GM13977 (cell line): ENCODE measurements around the gene FTO.

Source experiments
- DNase-seq: peaks from one replicate; pipeline ENCODE4 v3.0.0; 2012; ENCODE audit warnings: low spot score
- in situ Hi-C: fragments of 300-500 bp; cut with MboI; formaldehyde crosslinking; loops from one replicate; pipeline ENCODE4 v1.12.0; 2022; ENCODE audit warnings: low sequenced_read_pairs, low pct_unique_long_range_greater_than_20kb, mixed read lengths, inconsistent platforms; ENCODE audit not compliant: unreplicated experiment
- TF ChIP-seq, protein P1 (sequence below): IDR thresholded peaks from 2 replicates; pipeline ENCODE4 v1.5.1; 2012; ENCODE audit warnings: mild to moderate bottlenecking, control low read depth; ENCODE audit not compliant: insufficient read depth; ENCODE audit errors: extremely low read depth, missing control alignments

FTO gene

DNA sequence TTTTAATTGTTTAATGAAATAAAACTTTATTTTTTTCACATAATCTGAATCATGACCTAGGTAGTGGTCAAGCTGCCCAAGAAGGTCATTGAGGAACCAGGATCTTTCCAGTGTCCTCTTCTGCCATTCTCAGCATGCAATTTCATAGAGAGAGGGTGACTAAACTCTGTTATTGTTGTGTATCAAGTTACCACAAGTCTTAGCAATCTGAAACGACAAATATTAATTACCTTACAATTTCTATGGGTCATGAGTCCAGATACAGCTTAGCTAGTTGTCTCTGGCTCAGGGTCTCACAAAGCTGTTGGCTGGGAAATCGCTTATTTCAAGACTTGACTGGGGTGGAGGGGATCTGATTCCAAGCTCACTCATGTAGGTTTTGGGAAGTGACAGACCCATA, 37.6 kb downstream of the FTO start:
- TF ChIP-seq, protein P1, sequence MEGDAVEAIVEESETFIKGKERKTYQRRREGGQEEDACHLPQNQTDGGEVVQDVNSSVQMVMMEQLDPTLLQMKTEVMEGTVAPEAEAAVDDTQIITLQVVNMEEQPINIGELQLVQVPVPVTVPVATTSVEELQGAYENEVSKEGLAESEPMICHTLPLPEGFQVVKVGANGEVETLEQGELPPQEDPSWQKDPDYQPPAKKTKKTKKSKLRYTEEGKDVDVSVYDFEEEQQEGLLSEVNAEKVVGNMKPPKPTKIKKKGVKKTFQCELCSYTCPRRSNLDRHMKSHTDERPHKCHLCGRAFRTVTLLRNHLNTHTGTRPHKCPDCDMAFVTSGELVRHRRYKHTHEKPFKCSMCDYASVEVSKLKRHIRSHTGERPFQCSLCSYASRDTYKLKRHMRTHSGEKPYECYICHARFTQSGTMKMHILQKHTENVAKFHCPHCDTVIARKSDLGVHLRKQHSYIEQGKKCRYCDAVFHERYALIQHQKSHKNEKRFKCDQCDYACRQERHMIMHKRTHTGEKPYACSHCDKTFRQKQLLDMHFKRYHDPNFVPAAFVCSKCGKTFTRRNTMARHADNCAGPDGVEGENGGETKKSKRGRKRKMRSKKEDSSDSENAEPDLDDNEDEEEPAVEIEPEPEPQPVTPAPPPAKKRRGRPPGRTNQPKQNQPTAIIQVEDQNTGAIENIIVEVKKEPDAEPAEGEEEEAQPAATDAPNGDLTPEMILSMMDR = no peak
- DNase-seq = no peak
- in situ Hi-C loops = no loop called here

GRCh38 chr16:53743149-53743566, 39.2 kb downstream of the FTO start:
- DNase-seq = no peak
- in situ Hi-C loops = no loop called here
- TF ChIP-seq, protein P1 = peak; percentile 63

DNA sequence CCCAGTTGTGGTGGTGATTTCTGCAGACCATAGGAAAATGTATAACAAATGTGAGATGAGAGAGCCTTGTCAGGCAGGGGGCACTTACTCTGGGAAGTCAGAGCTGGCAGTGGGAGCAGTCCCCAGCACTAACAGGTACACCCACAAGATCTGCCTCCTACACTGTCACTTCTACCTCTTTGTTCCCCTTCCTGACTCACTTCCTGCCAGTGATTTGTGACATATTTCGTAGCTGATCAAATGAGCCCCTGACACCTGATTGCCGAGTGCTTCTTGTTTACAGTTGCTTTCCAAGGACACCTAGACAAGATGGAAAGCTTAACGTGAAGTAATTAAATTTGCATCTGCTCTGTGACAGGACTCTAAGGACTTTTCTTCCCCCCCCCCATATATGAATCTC, 40.5 kb downstream of the FTO start:
- TF ChIP-seq, protein P1 = no peak
- in situ Hi-C loops = no loop called here
- peak; percentile 16 for DNase-seq

- TF ChIP-seq, protein P1 = no peak
- in situ Hi-C loops = no loop called here
- no peak for DNase-seq
Observed at GRCh38 chr16:53745086-53745485, 41.1 kb downstream of the FTO start.

GRCh38 chr16:53745753-53746266, 41.9 kb downstream of the FTO start:
- in situ Hi-C loops = no loop called here

GRCh38 chr16:53752560-53752959, 48.6 kb downstream of the FTO start:
- in situ Hi-C loops = no loop called here
- TF ChIP-seq, protein P1 = no peak
- DNase-seq = no peak

More at GRCh38 chr16:53745753-53746266, 41.9 kb downstream of the FTO start:
- TF ChIP-seq, protein P1 = no peak
- DNase-seq = no peak

DNA sequence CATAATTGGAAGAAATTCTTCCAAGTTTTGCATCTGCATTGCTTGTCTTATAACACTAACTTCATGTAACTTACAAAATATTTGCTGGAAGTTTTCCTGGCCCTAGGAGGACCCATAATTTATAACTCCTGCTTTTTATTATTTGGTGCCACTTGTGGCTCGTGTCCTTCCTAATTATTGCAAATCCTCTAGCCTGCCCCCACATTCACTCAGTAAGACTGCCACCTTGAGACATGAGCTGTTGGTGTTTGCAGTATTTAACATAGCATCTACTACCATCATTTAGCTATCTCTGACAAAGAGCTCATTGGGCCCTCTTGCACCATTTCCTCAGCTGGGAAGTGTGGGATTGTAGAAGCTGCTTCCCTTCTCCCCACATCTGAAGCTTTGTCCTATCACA, 49.5 kb downstream of the FTO start:
- TF ChIP-seq, protein P1 = no peak
- DNase-seq = no peak
- in situ Hi-C loops = no loop called here
